HT1080 (cell line): ENCODE results near the gene LRRC4C. TPM values are rescaled to one million over a fixed set of nuclear protein-coding genes. Genes with fewer than 3 reads are reported as not detected.

Source experiments
- DNase-seq: peaks from one replicate; pipeline ENCODE4 v3.0.0-alpha.2; 2015; ENCODE audit warnings: low read depth
- total RNA-seq: library from RNA; depleted of rRNA; stranded (reverse); fragments of >200 nt; shearing (Covaris generic); gene quantifications from 2 replicates; pipeline ENCODE4 v1.2.3, GENCODE V29; 2014

LRRC4C gene
- total RNA-seq, 1 experiment from 2014 or later = not detected

- DNase-seq = no peak
Observed at GRCh38 chr11:41419901-41420300, 39.6 kb downstream of the LRRC4C start.

GRCh38 chr11:41414771-41415440 lies 44.5 kb downstream of the LRRC4C start:
- DNase-seq = no peak

GRCh38 chr11:41413843-41414242 lies 45.6 kb downstream of the LRRC4C start:
- DNase-seq = no peak

GRCh38 chr11:41405812-41406211 lies 53.6 kb downstream of the LRRC4C start:
- no peak for DNase-seq

- no peak for DNase-seq
Observed at GRCh38 chr11:41404109-41404508, 55.3 kb downstream of the LRRC4C start.

- DNase-seq = no peak
Observed at GRCh38 chr11:41403458-41403857, 56.0 kb downstream of the LRRC4C start.

- no peak for DNase-seq
Observed at GRCh38 chr11:41400819-41401382, 58.6 kb downstream of the LRRC4C start.

- DNase-seq = no peak
Observed at GRCh38 chr11:41400124-41400523, 59.3 kb downstream of the LRRC4C start.

- no peak for DNase-seq
Observed at GRCh38 chr11:41399323-41399722, 60.1 kb downstream of the LRRC4C start.

- no peak for DNase-seq
Observed at GRCh38 chr11:41398175-41398574, 61.3 kb downstream of the LRRC4C start.

GRCh38 chr11:41394521-41395195 lies 64.8 kb downstream of the LRRC4C start:
- no peak for DNase-seq

- DNase-seq = no peak
Observed at GRCh38 chr11:41392596-41392995, 66.9 kb downstream of the LRRC4C start.

GRCh38 chr11:41389623-41390130 lies 69.8 kb downstream of the LRRC4C start:
- no peak for DNase-seq

GRCh38 chr11:41384329-41384728 lies 75.1 kb downstream of the LRRC4C start:
- DNase-seq = no peak

GRCh38 chr11:41383768-41384167 lies 75.7 kb downstream of the LRRC4C start:
- no peak for DNase-seq

GRCh38 chr11:41382927-41383326 lies 76.5 kb downstream of the LRRC4C start:
- peak; percentile 38 for DNase-seq

- no peak for DNase-seq
Observed at GRCh38 chr11:41379084-41379483, 80.4 kb downstream of the LRRC4C start.

- no peak for DNase-seq
Observed at GRCh38 chr11:41377709-41378394, 81.6 kb downstream of the LRRC4C start.

GRCh38 chr11:41351825-41352224 lies 107.6 kb downstream of the LRRC4C start:
- no peak for DNase-seq

GRCh38 chr11:41346042-41346441 lies 113.4 kb downstream of the LRRC4C start:
- DNase-seq = no peak

- no peak for DNase-seq
Observed at GRCh38 chr11:41334007-41334933, 125.2 kb downstream of the LRRC4C start.
